ENCODE data around the gene PHLPP1.
"Not testable (repeated sequence)": the region's sequence is repeated elsewhere in the genome, so short reads cannot be mapped to it uniquely, and the experiment has no call there.

The PHLPP1 gene

GRCh38 chr18:62715436-62715758 is at the start of gene PHLPP1:
Gene PHLPP1 (plus strand): TSS chr18:62715541. CDS start chr18:62715684, 143 bp downstream.
- DNase-seq (ENCODE audit: low spot score), result no peak

DNA sequence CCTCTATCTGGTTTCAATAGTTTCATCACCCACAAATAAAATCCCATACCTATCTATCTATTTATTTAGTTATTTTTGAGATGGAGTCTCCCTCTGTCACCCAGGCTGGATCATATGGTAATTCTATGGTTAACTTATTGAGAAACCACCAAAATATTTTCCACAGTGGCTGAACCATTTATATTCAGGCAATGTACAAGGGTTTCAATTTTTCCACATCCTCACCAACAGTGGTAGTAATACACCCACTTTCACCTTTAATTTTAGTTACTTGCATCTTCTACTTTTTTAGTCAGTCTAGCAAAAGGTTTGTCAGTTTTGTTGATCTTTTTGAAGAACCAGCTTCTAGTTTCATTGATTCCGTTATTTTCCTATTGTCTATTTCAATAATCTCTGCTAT is 46.1 kb upstream of the PHLPP1 start:
- no peak for DNase-seq (ENCODE audit: low spot score)

- no peak for DNase-seq (ENCODE audit: low spot score)
Observed at GRCh38 chr18:62670573-62670972, 44.8 kb upstream of the PHLPP1 start.

- DNase-seq (ENCODE audit: low spot score), result no peak
Observed at GRCh38 chr18:62672600-62672999, 42.7 kb upstream of the PHLPP1 start.

DNA sequence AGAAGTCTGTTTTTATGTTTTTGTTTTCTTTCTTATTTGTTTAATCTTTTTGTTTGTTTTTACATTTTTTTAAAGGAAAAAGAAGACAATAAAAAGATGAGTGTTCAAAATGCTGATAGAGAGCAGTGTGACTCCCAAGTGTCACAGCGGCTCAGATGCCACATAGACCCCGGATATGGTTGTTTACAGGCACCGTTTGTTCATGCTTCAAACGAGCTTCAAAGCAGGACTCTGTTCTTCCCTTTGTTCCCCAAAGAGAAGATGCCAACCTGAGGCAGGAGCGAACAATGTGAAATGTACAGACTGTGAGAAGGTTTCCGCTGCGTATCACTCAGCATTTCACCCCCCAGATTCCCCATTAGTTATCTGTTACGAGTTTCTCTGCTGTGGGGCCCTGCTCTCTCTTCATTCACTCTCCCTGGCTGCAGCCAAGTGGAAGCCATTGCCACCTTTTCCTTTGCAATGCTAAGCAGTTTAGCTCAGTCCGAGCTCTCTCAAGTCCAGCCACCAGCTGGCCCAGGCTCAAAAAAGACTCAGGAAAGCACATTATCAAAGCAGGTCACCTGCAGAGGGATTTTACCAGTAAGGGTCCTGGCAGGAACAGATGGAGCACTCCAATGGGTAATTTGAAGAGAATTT is 36.4 kb upstream of the PHLPP1 start:
- DNase-seq (ENCODE audit: low spot score), result no peak

GRCh38 chr18:62682371-62682770 is 33.0 kb upstream of the PHLPP1 start:
- DNase-seq (ENCODE audit: low spot score), result no peak

DNA sequence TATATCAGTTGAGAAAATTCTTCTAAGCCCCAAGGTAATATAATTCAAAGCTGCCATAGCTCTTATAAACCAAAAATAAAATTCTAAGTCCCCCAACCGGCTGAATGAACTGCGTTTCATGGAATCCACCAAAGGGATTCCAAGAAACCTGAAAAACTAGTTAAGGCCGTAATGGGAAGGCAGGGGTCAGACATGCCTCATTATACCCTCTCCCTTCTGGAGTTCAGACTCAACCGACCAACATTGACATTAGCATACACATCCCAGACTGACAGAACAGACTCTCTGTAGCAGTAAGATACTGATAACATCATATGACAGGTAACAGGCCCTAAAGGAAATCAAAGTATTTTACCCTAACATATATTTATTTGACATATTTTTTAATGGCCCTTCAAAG is 31.4 kb upstream of the PHLPP1 start:
- no peak for DNase-seq (ENCODE audit: low spot score)

GRCh38 chr18:62688743-62689317 is 26.5 kb upstream of the PHLPP1 start:
- no peak for DNase-seq (ENCODE audit: low spot score)

DNA sequence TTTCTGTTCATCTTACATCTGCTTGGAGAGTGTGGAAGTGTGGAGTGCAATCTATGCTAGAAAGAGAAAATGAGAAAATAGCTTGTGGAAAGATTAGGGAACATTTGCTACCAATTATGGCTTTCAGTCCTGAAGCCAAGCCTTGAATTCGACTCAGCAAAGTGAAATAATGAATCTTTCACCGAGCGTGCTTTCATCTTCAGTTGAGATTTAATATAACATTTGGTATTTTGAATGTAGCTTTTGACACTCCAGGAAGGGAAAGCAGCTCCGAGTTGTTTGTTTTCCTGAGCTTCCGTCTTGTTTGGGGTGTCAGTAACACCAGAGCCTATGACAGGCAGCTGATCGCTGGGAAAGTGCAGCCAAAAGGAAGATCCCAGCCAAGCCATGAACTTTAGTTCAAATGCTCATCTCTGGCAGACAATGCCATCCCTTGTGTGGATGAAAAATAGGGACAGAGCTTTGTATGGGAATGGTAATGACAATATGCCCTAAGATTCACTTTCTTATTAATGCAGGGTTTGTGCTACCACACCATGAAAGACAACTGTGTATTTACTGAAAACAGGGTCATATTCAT is 25.0 kb upstream of the PHLPP1 start:
- no peak for DNase-seq (ENCODE audit: low spot score)

DNA sequence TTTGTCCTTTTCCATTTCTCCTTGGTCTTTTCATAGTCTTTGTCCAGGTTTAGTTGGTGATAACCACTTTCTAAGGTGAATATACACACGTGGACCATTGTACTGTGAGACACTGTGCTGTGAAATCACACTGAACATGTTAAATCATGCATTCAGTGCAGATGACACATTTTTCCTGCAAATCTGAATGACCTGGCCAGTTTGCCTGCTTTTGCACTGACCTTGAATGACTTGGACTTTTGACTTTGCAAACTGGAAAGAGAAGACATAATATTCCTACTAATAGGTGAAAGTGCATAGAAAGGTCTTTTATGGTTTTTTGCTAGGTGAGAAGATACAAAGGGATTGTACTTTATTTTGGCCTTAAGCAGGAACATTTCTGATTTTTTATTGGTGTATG is 21.7 kb upstream of the PHLPP1 start:
- DNase-seq (ENCODE audit: low spot score), result no peak

DNA sequence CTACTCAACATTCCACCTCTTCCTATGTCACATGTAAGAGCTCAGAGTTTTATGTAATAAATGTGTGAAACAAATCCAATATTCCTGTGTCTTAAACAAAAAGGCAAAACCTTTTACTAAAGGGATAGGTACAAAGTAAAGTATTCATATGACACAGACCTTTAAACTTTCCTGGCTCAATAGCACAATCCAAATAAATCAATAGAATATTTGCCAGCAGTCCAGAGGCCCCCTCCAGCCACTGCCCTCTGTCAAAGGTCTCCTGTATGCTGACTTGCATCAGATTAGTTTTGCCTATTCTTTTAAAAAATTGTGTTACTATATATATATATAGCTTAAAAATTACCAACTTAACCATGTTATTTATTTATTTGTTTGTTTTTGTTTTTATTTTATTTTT is 17.7 kb upstream of the PHLPP1 start:
- DNase-seq (ENCODE audit: low spot score), result no peak

DNA sequence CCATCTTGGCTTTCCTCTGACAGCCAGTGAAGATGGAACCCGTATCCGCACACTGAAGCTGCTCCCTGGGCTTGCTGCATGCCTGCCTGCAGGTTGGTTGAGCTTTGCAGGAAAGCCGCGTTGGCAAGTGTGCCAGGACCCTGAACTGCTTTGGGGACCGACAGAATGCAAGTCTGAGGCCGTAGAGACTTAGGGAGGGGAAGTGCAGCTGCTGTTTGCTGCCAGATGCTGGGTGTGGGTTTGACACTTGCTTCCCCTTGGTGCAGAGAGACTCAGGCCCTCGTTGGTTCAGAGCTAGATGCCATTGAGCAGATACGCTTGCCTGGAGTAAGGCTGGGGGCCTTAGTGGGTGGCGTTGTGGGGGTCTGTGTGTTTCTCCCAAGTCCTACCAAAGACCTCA is 13.1 kb upstream of the PHLPP1 start:
- no peak for DNase-seq (ENCODE audit: low spot score)

DNA sequence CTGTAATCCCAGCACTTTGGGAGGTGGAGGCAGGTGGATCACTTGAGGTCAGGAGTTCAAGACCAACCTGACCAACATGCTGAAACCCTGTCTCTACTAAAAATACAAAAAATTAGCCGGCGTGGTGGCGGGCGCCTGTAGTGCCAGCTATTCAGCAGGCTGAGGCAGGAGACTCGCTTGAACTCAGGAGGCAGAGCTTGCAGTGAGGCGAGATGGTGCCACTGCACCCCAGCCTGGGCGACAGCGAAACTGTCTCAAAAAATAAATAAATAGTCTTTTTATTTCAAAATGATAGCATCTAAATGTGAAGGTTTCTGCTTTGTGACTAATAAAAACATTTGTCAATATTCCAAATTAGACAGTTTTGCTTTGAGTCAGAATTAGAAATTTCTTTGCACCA is 8.5 kb upstream of the PHLPP1 start:
- DNase-seq (ENCODE audit: low spot score), result not testable (repeated sequence)

DNA sequence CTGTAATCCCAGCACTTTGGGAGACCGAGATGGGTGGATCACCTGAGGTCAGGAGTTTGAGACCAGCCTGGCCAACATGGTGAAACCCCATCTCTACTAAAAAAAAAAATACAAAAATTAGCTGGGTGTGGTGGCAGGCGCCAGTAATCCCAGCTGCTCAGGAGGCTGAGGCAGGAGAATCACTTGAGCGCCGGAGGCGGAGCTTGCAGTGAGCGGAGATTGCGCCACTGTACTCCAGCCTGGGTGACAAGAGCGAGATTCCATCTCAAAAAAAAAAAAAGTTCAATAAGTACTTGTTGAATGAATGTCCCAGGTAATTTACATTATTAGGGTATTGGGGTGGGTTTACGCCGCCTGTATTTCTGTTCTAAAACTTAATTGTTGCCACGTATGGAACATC is 5.4 kb upstream of the PHLPP1 start:
- not testable (repeated sequence) for DNase-seq (ENCODE audit: low spot score)

GRCh38 chr18:62710417-62710816 is 4.9 kb upstream of the PHLPP1 start:
- no peak for DNase-seq (ENCODE audit: low spot score)

DNA sequence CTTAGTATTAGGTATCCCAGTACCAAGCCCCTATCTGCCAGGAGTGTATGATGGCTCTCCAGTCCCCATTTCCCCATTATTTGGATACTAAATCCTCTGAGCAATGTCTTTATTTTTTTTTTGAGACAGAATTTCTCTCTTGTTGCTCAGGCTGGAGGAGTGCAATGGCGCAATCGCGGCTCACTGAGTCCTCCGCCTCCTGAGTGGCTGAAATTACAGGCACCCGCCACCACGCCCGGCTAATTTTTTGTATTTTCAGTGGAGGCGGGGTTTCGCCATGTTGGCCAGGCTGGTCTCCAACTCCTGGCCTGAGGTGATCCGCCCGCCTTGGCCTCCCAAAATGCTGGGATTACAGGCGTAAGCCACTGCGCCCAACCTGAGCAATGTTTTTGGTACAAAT is 3.6 kb upstream of the PHLPP1 start:
- DNase-seq (ENCODE audit: low spot score), result no peak

DNA sequence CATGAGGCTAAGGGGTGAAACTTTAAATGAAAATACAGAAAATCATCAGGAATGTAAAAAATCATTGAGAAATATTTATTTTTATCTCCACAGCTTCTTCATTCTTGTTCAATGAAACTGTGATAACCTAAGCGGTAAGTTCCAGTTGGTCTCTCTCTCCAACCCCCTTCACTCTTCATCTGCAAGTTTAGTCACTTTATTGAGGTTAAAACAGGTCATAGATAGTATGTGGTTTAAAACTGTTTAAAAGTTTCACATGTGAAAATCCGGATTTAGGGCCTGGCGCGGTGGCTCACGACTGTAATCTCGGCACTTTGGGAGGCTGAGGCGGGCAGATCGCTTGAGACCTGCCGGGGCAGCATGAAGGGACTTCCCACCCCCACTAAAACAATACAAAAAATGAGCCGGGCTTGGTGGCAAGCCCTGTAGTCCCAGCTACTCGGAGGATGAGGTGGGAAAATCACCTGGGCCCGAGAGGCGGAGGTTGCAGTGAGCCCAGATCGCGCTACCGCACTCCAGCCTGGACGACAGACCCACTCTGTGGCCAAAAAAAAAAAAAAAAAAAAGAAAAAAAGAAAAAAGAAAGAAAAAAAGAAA is 1.6 kb upstream of the PHLPP1 start:
- DNase-seq (ENCODE audit: low spot score), result no peak

DNA sequence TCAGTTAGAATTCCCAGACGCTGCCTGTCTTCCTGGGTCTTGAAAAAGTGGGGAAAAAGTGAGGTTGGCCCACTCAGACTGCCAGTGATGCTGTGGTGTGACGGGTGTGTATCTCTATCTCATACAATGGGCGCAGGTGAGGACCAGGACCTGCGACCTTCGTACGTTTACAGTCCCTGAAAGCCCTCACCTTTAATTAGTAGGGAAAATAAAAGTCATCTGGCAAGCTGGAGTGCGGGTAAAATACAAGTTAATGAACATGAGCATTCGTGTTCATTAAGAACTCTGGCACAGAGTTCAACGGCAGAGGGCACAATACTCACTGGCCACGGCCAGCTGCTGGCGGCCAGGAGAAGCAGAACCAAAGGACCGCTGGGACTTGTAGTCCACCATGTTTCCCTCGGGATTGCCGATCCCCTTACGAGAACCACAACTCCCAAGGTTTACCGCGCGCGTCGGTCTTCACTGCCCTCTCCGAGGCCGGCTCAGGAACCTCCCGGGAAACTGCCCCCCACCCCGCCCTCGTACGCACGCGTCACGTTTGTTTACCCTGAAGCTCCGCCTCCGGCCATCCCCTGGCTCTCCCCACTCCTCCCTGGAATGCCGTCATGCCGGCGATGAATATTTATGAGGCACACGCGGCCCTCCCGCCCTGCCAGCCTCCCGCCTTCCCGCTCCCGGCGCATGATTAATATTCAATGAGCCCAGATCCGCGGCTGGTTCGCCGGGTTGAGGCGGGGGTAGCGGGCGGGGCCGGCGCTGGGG is 488 bp upstream of the PHLPP1 start:
- peak; percentile 96 for DNase-seq (ENCODE audit: low spot score)

DNA sequence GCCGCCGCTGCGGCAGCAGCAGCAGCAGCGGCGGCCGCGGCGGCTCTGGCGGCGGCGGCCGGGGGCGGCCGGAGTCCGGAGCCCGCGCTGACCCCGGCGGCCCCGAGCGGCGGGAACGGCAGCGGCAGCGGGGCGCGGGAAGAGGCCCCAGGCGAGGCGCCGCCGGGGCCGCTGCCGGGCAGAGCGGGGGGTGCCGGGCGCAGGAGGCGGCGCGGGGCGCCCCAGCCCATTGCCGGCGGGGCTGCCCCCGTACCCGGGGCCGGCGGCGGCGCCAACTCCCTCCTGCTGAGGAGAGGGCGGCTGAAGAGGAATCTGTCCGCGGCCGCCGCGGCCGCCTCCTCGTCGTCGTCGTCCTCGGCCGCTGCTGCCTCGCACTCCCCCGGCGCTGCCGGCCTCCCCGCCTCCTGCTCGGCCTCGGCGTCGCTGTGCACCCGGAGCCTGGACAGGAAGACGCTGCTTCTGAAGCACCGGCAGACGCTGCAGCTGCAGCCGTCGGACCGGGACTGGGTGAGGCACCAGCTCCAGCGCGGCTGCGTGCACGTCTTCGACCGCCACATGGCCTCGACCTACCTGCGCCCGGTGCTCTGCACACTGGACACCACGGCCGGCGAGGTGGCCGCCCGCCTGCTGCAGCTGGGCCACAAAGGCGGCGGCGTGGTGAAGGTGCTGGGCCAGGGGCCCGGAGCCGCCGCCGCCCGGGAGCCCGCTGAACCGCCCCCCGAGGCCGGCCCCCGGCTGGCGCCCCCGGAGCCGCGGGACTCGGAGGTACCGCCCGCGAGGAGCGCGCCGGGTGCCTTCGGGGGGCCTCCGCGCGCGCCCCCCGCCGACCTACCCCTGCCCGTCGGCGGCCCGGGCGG is 646 bp downstream of the PHLPP1 start:
- DNase-seq (ENCODE audit: low spot score), result peak; percentile 49

DNA sequence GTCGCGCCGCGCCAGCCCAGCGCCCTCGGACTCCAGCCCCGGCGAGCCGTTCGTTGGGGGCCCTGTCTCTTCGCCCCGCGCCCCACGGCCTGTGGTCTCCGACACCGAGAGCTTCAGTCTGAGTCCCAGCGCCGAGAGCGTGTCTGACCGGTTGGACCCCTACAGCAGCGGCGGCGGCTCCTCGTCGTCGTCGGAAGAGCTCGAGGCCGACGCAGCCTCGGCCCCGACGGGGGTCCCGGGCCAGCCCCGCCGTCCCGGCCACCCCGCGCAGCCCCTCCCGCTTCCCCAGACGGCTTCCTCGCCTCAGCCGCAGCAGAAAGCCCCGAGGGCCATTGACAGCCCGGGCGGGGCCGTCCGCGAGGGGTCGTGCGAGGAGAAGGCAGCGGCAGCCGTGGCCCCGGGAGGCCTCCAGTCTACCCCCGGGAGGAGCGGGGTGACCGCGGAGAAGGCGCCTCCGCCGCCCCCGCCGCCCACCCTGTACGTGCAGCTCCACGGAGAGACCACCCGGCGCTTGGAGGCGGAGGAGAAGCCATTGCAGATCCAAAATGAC is 1.4 kb downstream of the PHLPP1 start:
- peak; percentile 31 for DNase-seq (ENCODE audit: low spot score)

DNA sequence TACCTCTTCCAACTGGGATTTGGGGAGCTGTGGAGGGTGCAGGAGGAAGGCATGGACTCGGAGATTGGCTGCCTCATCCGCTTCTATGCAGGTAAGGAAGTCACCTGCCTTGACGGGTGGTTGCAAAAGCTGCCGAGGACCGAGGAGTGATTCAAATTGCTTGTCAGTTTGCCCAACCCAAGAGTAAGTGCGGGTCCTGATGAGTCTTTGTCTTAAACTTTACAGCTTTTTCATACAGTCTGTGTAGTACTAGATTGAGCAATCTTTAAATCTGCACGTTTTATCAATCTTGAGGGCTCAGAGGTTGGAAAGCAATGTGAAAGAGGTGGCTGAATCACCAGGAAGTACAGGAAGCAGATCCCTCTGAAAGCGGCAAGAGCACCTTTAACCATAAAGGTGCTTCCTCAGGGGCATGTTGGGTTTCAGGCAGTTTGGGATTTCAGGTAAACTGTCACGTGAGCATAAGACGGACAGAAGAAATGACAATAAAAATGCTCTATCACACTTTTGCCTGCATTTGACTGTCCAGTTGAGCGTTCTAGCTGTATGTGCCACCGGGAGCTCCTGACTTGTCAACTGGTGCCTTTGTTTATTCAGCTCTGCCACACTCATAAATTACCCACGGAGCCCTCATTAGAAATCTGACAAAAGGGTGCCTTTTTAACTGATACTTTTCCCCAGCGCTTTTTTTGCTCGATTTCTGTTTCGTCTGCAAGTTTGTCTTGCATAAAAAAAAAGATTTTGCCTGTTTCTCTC is 2.0 kb downstream of the PHLPP1 start:
- DNase-seq (ENCODE audit: low spot score), result peak; percentile 40

Measured in CD4-positive, alpha-beta T cell treated with Interleukin-15 for 4 hours (primary cell).